Left ventricle myocardium inferior (tissue), 1 donor: Measurements from ENCODE around the gene PSD2. TPM values are rescaled to one million over a fixed set of nuclear protein-coding genes. Genes with fewer than 3 reads are reported as not detected.

Experiments used
- DNase-seq: peaks from one replicate; pipeline ENCODE4 v3.0.0-alpha.2; 2020
- H3K27ac ChIP-seq: fragments of 200-600 bp; replicated peaks from 2 replicates; pipeline ENCODE4 v1.8.0; 2021
- H3K27me3 ChIP-seq: fragments of 200-600 bp; 2 replicates; pipeline ENCODE4 v1.8.0; 2021; ENCODE audit warnings: low read depth
- H3K36me3 ChIP-seq: fragments of 200-600 bp; 2 replicates; pipeline ENCODE4 v1.8.0; 2021
- H3K4me1 ChIP-seq: fragments of 200-600 bp; 2 replicates; pipeline ENCODE4 v1.8.0; 2021
- H3K4me3 ChIP-seq: fragments of 200-600 bp; 2 replicates; pipeline ENCODE4 v1.8.0; 2021; ENCODE audit warnings: mild to moderate bottlenecking, moderate library complexity
- H3K9me3 ChIP-seq: fragments of 200-600 bp; replicated peaks from 2 replicates; pipeline ENCODE4 v1.8.0; 2021
- CTCF ChIP-seq: fragments of 200-600 bp; IDR thresholded peaks from 2 replicates; pipeline ENCODE4 v1.8.0; 2021; ENCODE audit warnings: antibody characterized with exemption, mild to moderate bottlenecking, borderline replicate concordance
- intact Hi-C: fragments of 100-400 bp; cut with micrococcal nuclease; formaldehyde crosslinking; loops from one replicate; pipeline ENCODE4 v1.11.0; 2022
- total RNA-seq: library from RNA; stranded (reverse); fragmentation: NEBNext Ultra II Directional; extraction: Animal tissue kit (Norgen Biotek cat#: 25700); gene quantifications from one replicate; pipeline ENCODE4 v1.2.1, GENCODE V29; 2021
- donor health status: DM: no; HTN: yes; CAD: no; lungs with severe emphysema.

The PSD2 gene
- total RNA-seq, 1 donor from 2014 or later: not detected

- intact Hi-C loops: no loop called here
- DNase-seq: no peak
- H3K36me3 ChIP-seq: no peaks in the 10 kb centered on the region
- no peak for TF ChIP-seq CTCF
- H3K9me3 ChIP-seq: peaks cover 8% of the 10 kb centered on the region
- no peak overlapping the region for H3K4me3 ChIP-seq
- H3K4me1 ChIP-seq: no peaks in the 10 kb centered on the region
- H3K27ac ChIP-seq: no peak overlapping the region
- no peaks in the 10 kb centered on the region for H3K27me3 ChIP-seq
Measured at GRCh38 chr5:139825690-139826089, 30.1 kb downstream of the PSD2 start.

GRCh38 chr5:139828207-139828895 lies 32.7 kb downstream of the PSD2 start:
- H3K4me3 ChIP-seq: no peak overlapping the region
- intact Hi-C loops: no loop called here
- no peak for DNase-seq
- peaks cover 8% of the 10 kb centered on the region for H3K27me3 ChIP-seq
- no peaks in the 10 kb centered on the region for H3K4me1 ChIP-seq
- no peak for TF ChIP-seq CTCF
- H3K9me3 ChIP-seq: peaks cover 8% of the 10 kb centered on the region
- no peaks in the 10 kb centered on the region for H3K36me3 ChIP-seq
- no peak overlapping the region for H3K27ac ChIP-seq

GRCh38 chr5:139829471-139829870 lies 33.9 kb downstream of the PSD2 start:
- H3K27ac ChIP-seq: no peak overlapping the region
- intact Hi-C loops: no loop called here
- TF ChIP-seq CTCF: no peak
- H3K36me3 ChIP-seq: no peaks in the 10 kb centered on the region
- peaks cover 19% of the 10 kb centered on the region for H3K27me3 ChIP-seq
- H3K4me3 ChIP-seq: no peak overlapping the region
- DNase-seq: no peak
- no peaks in the 10 kb centered on the region for H3K4me1 ChIP-seq
- peaks cover 8% of the 10 kb centered on the region for H3K9me3 ChIP-seq

GRCh38 chr5:139831624-139832023 lies 36.0 kb downstream of the PSD2 start:
- H3K4me1 ChIP-seq: no peaks in the 10 kb centered on the region
- H3K9me3 ChIP-seq: peaks cover 8% of the 10 kb centered on the region
- no peak for DNase-seq
- peaks cover 39% of the 10 kb centered on the region for H3K27me3 ChIP-seq
- no peak overlapping the region for H3K27ac ChIP-seq
- no peaks in the 10 kb centered on the region for H3K36me3 ChIP-seq
- H3K4me3 ChIP-seq: no peak overlapping the region
- no peak for TF ChIP-seq CTCF
- intact Hi-C loops: no loop called here

- Histone ChIP-seq H3K4me1 (no peaks in the 10 kb centered on the region), H3K27me3 (peaks cover 46% of the 10 kb centered on the region), H3K9me3 (peaks cover 8% of the 10 kb centered on the region), H3K27ac (no peak overlapping the region), H3K36me3 (no peaks in the 10 kb centered on the region), H3K4me3 (no peak overlapping the region)
- intact Hi-C loops: no loop called here
- no peak for DNase-seq
- TF ChIP-seq CTCF: no peak
Measured at GRCh38 chr5:139833525-139833924, 37.9 kb downstream of the PSD2 start.
